Embryonic facial prominence (tissue), 1 donor: ENCODE results near the gene SNTB2.
"Not testable (repeated sequence)": the region's sequence is repeated elsewhere in the genome, so short reads cannot be mapped to it uniquely, and the experiment has no call there.

Source experiments
- DNase-seq: peaks from one replicate; pipeline ENCODE4 v3.0.0-alpha.2; 2016; ENCODE audit errors: extremely low spot score

The SNTB2 gene

DNA sequence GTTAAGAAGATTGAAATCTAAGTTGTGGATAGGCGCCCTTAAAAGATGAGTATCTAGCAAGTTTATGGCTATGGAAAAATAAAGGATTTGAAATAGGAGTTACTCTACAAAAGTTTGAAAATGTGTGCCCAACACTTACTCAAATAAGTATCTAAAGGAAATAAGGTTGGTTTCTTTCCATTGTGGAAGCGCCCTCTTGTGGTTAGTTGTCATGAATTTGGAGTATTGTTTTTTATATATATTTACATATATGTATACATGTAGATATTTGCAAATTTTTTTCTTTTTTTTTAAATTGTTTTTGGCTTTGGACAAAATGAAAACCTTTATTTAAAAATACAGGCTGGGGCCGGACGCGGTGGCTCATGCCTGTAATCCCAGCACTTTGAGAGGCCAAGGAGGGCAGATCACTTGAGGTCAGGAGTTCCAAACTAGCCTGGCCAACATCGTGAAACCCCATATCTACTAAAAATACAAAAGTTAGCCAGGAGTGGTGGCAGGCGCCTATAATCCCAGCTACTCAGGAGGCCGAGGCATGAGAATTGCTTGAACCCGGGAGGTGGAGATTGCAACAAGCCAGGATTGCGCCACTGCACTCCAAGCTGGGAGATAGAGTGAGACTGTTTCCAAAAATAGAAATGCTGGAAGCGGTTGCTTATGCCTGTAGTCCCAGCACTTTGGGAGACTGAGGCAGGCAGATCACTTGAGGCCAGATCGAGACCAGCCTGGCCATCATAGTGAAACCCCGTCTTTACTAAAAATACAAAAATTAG is 100.2 kb downstream of the SNTB2 start:
- peak; percentile 67 for DNase-seq

DNA sequence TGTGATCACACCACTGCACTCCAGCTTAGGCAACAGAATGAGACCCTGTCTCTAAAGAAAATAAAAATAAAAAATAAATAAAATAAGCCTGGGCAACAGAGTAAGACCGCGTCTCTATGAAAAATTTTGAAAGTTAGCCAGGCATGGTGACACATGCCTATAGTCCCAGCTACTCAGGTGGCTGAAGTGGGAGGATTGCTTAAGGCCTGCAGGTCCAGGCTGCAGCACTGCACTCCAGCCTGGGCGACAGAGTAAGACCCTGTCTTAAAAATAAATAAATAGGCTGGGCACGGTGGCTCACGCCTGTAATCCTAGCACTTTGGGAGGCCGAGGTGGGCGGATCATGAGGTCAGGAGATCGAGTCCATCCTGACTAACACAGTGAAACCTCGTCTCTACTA is 104.7 kb downstream of the SNTB2 start:
- DNase-seq: not testable (repeated sequence)

DNA sequence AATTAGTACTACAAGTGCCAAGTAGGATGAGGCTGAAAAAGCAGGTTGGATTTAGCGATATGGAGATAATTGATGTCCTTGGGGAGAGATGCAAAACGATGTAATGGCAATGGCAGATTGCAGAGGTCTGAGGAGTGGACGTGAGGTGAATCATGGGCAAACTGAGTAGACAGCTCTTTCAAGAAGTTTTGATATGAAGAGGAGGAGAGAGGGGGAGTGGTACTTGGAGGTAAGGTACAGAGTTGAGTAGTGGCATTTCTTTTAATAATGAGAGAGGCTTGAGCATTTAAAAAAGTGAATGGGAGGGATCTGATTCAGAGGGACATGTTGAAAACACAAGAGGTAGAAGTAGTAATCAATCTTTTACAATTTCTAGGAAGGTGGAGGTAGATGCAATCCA is 106.4 kb downstream of the SNTB2 start:
- DNase-seq: no peak

DNA sequence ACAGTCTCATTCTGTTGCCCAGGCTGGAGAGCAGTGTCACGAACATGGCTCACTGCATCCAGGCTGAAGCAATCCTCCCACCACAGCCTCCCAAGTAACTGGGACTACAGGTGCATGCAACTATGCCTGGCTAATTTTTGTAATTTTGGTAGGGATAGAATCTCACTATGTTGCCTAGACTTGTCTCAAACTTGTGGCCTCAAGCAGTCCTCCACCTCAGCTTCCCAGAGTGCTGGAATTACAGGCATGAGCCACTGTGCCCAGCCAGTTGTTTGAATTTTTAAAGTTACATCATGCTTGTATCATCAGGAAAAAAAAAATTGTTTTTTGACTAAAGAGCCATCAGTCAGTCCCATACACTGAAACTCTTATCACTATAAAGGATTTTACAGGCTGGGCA is 107.1 kb downstream of the SNTB2 start:
- no peak for DNase-seq

DNA sequence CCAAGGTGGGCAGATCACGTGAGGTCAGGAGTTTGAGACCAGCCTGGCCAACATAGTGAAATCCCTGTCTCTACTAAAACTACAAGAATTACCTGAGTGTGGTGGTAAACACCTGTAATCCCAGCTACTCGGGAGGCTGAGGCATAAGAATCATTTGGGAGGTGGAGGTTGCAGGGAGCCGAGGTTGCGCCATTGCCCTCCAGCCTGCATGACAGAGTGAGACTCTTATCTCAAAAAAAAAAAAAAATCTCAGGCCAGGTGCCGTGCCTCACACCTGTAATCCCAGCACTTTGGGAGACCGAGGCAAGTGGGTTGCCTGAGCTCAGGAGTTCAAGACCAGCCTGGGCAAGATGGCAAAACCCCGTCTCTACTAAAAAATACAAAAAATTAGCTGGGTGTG is 109.8 kb downstream of the SNTB2 start:
- DNase-seq: not testable (repeated sequence)

DNA sequence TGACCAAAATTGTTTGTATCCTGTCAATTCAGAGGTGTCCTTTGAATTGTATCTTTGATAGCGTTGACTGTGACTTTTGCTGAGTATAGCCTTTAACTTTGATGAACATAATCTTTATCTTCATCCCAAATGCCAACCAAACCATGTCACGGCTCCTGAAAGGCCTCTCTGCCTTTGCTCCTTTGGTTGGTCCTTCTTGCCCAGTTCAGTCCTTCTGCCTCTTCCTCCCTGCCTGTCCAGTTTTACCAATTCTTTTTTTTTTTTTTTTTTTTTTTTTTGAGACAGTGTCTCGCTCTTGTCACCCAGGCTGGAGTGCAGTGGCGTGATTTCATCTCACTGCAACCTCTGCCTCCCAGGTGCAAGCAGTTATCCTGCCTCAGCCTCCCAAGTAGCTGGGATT is 111.3 kb downstream of the SNTB2 start:
- no peak for DNase-seq

DNA sequence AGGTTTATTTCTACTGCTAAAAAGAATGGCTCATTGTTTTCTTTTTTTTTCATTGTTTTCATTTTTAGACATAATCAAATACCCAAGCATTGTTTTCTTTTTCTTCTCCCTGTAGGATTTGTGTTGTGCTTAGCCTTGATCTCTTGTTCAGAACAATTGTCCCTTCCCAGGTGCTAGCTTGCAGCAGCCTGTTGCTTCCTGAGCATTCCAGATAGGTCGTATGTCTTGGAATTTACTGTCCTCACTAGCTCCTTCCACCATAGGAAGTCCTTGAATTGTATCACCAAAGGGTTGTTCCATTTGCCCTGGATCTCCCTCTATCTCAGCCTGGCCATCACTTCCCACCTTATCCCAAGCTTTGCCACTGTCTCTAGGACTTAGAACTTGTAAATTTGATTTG is 114.2 kb downstream of the SNTB2 start:
- DNase-seq: no peak

DNA sequence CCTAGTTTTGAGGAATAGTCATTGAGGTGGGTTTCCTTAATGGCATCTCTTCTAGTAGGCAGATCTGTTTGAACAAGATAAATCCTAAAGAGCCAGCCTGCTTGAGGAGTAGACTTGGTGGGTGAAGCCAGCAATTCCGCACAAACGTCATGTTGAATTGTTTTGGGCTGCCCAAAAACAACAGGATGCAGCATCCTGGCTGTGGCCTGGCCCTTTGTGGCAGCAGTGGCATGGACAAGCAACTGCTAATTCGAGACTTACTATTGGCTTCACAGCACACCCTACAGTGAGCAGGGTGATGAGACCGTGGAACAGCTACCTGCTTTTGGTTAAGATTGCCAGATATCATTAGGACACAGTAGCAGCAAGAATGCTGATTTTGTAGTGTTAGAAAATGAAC is 114.9 kb downstream of the SNTB2 start:
- no peak for DNase-seq

DNA sequence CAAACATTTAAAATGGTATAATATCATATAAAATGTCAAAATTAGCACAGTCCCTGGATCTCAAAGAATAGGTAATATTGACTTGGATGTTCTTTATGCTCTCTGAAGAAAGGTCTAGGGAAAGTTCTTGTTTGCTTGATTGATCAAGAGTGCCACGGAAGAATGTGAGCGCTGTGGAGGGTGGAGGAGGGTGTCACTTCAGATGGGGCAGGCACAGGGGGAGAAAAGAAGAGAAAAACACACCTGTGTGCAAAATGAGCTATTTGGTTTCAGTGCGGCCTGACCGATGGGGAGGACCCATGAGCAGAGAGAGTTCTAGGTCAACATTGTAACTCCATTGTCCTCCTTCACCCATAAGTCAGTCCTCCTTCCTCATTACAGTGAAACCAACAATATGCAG is 115.3 kb downstream of the SNTB2 start:
- no peak for DNase-seq

DNA sequence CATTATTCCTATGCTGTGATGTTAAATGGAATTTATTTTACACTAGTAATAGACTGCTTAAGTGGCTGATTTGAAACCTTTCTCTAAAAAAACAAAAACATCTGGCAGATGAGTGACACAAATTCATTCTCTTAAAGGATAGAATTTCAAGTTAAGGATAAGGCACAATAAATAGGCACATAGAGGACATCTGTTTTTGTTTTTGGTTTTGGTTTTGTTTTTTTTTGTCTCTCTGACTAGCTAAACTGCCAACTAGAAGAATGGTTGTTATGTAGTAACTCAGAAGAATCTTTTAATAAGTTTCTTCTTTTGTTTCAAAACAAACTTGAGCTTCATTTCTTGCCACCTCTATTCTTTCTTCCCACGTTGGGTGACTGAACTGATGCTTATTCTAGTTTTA is 119.1 kb downstream of the SNTB2 start:
- no peak for DNase-seq

DNA sequence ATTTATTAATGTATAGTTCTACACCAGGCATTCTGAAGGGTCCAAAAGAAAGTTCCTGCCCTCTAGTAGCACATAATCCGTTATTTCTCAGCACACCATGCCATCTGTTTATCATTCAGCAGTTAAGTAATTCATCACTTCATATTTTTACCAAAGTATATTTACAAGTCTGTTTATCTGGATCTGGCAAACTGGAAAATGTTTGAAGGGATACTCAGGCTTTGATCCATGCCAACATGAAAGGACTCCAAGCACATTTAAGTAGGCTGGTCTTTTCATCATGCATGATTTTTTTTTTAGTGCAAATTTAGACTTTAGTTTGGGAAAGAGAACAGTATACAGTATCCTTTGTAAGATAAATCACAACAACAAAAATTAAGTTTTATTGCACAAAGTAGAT is 120.1 kb downstream of the SNTB2 start:
- no peak for DNase-seq

DNA sequence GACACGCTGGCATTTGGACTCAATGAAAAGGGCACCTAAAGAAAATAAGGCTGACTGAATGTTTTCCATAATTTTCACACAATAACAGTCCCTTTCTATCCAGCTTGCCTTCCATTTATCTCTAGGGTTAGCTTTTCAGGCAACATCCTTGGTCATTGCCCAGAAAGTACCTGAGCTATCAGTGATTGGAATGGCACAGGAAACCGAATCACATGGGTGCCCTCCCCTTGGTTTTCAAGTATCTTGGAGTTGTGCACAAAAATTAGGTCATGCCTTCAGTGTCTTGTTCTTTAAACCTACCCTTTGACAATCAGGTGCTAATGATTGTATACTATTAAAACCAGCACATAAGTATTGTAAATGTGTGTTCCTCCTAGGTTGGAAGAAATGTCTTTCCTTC is 120.9 kb downstream of the SNTB2 start:
- DNase-seq: no peak

DNA sequence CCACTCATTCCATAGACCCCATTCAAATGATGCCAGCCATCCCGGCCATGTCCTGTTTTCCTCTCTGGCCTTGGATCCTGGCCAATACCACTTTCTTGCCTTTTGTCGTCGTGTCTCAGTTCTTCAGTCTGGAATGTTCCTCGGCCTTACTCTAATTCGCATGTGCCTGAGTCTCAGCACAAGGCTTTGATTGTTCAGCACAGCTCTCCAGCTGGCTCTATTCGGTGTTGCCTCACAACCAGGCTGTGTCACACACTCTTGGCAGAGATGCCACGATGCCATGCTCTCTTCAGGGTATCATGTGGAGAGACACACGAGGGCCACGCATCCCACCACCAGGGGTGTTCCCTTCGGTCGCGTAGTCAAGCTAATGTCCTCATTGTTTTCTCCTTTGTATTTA is 122.4 kb downstream of the SNTB2 start:
- DNase-seq: no peak

DNA sequence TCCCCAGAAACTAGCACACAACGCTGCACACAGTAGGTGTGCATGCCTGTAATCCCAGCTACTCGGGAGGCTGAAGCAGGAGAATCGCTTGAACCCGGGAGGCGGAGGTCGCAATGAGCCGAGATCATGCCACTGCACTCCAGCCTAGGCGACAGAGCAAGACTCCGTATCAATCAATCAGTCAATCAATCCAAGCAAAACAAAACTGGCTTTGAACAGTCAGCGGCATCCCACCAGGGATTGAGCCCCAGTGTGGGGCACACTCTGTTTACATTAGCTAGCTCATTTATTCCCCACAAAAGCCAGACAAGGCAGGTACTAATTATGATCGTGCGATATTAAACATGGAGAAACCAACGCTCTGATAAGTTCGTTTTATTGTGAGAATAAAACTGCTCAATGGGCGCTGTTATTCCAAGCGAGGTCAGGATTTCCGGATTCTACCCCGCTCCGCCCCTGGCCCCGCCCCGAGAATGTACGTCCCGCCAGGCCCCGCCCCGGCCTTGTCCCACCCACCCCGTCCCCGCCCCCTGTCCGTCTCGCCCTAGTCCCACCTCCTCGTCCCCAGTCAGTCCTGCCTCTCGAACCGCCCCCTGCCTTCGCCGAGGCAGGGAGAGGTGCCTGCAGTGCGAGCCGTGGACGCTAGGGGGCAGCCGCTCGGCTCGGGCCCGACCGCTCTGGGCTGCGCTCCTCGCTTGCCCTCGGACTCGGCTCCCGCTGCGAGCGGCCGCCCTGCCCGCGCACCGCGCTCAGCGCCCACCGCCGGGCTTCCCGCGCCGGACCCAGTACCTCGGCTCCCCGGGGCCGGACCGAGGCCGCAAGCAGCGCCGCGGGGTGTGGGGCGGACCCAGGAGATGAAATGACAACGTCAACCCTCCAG is 123.9 kb downstream of the SNTB2 start, which contains the start of gene VPS4A:
Gene VPS4A, plus strand, starts transcription at position 698 of the 880 bp plus-strand sequence. Its CDS starts 162 bp downstream, at position 860.
- peak; percentile 96 for DNase-seq

DNA sequence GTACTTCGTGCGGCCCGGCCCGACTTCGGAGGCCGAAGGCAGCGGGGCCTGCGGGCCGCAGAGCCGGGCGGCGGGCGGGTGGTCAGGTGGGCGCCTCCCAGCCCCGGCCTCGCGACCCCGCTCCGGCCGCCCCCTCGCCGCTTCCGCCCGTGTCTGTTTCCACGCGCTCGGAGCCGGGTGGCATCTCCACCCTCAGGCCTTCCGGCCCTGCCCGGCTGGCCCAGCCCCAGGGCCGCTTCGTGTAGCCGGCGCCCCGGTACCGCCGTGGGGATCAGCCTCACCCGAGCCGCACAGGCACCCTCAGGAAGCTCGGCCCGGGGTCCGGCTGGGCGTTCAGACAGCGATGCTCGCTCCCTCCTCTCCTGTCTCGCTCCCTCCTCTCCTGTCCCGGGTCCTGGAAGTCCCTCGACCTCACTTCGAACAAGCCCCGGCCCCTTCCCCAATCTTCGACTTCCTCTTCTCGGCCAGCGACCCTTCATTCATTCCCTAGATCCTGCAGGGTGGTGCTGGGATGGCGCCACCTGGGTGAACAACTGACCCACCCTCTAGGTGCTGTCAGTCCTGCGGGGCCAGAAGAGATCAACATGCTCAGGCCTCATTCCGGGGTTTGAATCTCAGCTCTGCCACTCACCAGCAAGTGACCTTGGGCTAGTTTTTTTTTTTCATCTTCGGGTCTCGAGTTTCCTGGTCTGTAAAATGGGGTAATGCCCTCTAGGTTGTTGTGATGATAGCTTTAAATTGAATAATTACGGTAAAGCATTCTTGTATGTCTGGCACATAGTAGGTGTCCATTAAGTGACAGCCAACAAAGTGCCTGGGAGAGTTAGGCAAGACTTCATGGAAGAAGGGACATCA is 124.8 kb downstream of the SNTB2 start:
- no peak for DNase-seq

DNA sequence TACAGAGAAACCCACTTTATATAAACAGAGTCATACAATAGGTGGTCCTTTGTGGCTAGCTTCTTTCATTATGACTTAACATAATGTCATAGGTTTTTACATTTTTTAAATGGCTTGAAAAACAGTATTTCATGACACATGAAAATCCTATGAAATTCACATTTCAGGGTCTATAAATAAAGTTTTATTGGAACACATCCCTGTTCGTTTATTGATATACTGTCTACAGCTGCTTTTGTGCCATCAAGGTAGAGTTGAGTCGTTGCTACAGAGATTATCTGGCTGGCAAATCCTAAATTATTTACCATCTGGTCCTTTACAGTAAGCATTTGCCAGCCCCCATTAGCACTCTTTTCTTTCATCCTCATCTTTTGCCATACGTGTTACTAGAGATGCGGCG is 126.5 kb downstream of the SNTB2 start:
- no peak for DNase-seq

DNA sequence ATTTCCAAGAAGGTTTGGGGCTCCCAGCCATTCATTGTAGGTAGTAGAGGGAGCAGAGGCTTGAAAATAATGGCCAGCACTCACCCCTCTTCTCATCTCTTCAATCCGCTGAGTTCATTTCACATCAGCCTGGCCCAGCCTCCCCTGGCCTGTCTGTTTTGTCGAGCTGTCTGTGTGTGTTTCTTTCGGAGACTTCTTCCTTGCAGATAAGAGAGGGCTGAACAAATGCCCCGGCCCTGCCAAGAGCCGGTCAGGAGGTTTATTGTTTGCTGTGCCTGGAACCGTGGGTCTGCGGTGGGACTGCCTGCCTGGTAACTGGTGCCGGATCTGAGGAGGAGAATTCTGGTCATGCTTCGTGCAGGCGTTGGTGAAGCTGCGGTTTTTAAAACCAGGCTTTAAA is 127.6 kb downstream of the SNTB2 start:
- no peak for DNase-seq

DNA sequence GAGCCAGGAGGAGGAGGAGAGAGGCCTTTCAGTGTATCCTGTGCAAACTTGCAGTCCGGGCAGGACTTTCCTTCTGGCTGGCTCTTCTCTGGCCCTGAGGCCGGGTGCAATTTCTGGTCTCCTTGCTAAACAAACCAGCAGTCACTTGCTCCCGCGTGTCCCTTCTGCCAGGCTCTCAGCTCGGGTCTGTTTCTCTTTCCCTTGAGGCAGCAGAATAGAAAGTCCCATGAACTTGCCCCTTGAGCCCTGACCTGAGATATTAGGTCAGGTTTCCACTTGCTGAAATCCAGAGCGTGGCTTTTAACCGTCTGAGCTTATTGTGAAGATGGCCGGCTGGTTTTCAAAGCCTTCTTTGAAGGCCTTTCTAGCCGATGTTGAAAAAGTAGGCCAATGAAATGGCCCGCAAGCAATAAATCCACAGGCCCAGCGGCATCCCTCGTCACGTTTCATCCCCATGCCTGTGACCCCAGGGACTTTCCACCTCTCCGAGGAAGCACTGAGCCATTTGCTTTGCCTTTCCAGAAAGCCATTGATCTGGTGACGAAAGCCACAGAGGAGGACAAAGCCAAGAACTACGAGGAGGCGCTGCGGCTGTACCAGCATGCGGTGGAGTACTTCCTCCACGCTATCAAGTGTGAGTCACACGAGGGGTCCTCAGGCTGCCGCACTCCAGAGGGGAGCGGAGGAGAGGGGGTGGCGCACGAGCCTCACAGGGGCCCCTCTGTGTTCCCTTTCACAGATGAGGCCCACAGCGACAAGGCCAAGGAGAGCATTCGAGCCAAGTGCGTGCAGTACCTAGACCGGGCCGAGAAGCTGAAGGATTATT is 128.7 kb downstream of the SNTB2 start:
- DNase-seq: no peak

DNA sequence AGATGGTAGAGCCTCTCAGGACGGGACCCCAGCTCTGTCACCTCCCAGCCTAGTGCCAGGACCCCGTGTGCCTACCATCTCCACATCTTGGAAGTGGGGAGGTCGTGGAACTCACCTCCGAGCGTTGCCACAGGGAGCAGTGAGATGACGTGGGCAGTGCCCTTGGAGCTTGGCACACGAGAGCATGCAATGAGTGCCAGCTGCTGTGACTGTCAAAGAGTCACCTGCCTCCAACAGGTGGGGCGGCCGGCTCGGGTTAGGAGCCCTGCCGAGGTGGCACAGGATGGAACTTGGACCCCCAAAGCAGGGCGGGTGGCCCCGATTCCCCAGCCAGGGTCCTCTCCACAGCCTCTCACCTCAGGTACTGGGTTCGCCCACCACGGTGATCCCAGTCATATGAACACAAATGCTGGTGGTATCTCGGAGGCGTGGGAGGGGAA is 129.7 kb downstream of the SNTB2 start:
- DNase-seq: no peak

DNA sequence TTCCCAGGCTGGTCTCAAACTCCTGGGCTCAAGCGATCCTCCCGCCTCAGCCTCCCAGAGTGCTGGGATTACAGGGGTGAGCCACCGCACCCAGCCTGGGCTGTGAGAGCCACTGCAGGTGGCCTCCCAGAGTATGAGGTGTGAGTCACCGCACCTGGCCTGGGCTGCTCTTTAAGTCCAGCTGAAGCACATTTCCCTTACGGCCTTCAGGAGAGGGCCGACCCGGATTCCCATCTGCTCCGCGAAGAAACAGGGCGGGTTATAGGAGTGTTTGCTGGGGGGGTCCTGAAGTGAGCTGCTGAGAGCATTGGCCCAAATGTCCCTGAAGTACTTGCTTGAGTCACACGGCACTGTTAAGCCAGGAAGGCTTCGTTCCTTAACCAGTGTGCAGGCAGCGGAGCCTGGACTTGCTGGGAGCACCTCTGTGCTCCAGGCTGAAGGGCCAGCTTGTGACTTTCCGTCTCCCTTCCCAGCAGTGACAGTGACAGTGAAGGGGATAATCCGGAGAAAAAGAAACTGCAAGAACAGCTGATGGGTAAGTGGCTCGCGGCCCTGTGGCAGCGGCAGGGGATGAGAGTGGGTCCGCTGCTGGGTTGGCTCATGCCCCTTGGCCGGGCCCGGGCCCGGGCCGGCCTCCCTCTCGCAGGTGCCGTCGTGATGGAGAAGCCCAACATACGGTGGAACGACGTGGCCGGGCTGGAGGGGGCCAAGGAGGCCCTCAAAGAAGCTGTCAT is 131.4 kb downstream of the SNTB2 start:
- DNase-seq: no peak
